Activated CD8-positive, alpha-beta memory T cell treated with anti-CD3 and anti-CD28 coated beads for 24 hours (primary cell): ENCODE data around the gene LRRC36.

Source experiments
- DNase-seq: peaks from one replicate; pipeline ENCODE4 v3.0.0-alpha.2; 2020

Gene LRRC36

DNA sequence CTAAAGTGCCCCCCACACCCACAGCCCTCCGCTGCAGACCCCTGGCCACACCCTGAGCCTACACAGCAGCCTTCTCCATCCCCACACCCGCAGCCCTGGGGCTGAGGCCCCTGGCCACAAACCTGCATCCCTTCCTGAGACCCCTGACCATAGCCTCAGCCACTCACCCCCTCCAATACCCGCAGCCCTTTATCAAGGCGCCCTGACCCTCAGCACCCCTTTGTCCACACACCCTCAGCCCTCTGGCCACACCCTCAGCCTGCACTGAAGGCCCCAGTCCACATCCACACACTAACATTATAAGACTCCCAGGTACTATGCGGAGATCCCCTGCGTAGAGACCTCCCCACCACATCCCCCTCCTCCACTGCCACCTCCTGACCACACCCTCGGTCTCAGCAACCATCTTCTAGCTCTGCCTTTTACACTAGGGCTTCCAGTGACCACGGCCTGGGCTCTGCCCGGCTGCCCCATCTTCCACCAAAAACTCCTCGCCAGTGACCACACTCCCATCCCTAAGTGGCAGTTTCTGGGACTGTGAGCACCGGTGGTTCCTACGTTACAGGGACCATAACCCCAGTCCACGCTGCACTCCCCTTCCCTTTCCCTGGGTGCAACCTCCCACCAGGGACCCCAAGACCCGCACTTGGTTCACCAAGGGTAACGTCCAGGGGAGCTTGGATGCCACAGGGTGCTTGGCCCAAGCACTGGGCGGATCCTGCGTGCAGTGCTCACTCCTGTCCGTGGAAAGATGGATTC lies 65.9 kb downstream of the LRRC36 start:
- DNase-seq: no peak

DNA sequence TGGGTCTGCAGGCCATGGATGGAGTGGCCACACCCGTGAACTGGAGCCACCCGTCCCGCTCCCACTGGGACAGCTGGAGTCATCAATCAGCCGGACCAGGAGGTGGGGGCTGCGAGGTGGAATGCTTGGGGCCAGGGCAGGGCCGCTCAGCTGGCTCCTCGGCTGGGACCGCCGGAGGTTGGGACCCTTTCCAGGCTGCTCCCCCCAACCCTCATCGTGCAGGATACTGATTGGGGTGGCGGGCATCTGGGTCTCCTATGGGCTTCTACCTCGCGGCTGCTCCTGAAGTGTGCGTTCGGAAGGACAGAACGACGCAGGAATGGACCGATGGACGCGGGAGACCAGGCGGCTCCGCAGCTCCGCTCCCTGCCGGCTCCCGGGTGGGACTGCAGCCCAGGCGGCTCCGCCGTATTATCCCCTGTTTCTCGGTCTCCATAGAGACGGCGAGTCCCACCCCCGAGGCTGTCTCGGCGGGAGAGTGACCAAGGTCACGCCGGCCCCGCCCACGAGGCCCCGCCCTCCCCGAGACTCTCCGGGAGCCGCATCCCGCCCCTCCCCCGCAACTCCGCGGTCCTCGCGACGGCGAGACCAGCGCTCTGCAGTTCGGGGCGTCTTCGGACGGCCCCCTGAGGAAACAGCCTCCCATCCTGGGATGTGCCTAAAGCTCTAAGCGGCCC lies 66.6 kb downstream of the LRRC36 start, which contains the start of gene TPPP3:
TPPP3 (minus strand) TSS at position 388 of the 677 bp plus-strand sequence. CDS start 2,387 bp downstream, outside the sequence.
- no peak for DNase-seq

DNA sequence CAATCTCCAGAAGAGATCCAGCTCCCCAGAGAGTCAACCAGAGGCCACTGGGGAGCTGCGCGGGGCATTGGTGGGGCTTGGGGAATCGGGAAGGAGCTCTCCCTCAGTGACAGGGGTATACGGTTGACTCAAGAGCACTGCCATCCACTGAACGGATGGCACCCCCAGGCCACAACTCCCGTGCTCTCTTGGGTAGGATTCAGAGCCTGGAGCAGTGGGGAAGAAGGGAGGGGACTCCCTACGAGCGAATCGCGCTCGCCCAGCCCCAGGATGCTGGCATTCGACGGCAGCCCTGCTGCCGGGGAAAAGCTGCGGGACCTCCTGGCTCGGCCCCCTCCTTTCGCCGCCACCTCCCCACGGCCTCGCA lies 67.2 kb downstream of the LRRC36 start:
- no peak for DNase-seq

DNA sequence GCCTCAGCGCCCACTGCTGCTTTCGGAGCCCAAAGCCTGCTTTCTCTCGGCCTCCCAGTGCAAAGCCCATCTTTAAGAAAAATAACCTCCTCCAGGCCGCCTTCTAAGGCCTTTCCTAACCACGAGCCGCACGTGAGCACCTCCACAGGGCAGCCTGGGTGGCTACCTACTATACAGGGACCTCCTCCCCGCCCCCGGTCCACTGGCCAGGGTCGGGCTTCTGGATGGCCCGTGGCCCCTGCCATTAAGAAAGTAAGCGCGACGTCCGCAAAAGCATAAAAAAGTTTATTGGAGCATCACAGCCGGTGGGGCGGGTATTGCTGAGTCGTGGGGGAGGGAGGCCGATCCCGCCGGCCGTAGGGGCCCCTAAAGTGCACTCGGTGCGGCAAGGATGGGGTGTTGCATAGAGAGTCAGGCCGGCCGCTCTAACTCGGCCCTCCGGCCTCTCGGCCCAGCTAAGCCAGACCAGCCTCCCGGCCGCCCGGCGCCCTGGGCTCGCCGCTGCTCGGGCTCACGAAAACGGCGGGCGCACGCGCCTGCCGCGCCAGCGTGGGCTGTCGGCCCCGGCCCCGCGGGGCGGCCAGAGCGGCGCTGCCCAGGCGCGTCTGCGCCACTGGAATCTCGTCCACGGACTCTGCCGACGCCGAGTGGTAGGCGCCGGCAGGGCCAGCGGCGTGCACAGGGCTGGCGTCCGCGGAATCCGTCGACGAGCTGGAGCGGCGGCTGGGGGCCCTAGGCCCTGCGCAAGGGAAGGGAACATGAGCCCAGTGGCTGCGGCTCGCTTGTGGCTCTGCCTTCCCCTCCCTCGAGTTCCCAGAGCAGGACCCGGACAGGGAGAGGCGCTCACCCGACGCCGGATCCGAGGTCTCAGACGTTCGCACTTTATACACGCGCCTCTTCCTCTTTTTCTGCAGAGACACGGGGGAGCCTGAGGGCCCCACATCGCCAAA lies 67.8 kb downstream of the LRRC36 start:
- no peak for DNase-seq

DNA sequence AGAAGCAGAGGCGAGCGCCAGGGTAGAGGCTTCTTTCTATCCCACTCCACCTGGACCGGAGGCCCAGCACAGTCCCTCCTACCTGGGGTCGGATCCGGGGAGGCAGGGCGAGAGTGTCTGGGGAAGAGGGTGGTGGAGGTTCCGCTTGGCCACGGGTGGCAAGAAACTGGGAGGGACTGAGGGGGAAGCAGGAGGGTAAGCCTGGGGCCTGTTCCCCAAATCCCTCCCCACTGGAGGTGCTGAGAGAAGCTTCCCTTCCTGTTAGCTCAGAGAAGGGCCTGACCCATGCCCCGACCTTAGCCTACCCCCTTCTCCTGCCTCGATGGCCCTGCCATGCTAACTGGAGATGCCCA lies 68.5 kb downstream of the LRRC36 start:
- no peak for DNase-seq

DNA sequence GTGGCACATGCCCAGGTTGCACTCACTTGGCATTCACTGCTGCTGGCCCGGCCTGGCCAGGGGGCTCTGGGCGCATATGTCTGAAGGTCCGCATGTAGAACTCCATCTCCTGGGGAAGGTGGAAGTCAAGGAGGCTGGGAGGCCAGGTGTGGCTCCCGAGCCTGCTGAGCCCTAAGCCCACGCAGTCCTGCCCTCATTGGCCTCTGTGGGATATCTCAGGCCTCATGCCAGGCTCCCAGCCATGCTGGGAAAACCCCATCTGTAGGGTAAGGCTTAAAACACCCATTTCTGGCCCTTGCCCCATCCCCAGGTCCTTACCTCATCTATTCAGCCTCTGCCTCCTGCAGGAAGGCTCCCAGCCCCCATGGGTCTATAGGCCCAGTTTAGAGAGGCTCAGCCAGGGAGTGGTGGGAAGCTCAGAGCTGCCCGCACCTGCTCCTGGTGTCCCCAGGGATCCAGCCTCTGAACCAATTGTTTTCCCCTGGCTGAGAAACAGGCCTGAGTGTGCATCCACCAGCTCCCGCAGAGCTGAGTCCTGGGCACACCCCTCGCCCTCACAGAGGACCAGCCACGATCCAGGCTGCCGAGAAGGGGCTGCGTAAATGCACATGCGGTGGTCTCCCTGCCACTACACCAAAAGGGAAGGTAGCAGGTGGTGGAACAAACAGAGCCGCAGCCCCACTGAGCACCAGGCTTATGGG lies 69.0 kb downstream of the LRRC36 start:
- DNase-seq: no peak

DNA sequence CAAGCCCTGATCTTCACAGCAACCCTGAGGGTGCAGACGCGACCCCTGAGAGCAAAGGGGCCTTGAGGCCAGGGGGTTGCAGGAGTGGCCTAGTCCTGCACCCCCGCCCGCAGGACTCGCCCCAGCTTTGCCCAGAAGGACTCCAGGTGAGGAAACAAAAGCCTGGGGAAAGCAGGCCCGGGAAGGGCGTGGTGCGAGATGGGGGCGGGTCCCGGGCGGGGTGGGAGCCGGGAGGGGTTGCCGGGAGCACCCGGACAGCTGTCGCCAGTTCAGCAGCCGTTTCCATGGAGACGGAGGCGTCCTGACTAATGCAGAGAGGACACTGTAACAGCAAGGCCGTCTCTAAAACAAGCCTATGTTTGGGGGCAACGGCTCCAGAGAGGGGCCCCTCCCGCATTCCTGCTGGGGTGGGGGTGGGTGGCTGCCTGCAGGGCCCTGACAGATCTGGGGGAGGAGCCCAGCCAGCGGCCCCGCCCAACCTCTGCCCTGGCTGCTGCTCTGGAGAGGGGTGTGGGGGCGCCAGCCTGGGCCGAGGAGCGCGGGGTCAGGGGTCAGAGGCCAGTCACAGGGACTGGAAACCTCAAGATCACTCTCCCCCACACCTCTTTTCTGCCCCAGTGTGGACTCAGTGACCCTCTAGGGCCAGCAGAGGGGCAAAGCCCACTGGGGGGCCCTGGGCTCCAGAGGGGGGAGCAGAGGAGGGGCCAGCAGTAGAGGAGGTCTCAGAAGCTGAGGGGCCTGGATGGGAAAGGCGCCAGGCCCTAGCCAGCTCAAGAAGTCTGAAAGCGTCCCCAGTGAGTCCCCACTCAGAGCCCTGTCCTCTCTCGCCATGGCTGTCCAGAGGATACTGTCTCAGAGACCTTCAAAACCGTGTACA lies 69.8 kb downstream of the LRRC36 start:
- no peak for DNase-seq

DNA sequence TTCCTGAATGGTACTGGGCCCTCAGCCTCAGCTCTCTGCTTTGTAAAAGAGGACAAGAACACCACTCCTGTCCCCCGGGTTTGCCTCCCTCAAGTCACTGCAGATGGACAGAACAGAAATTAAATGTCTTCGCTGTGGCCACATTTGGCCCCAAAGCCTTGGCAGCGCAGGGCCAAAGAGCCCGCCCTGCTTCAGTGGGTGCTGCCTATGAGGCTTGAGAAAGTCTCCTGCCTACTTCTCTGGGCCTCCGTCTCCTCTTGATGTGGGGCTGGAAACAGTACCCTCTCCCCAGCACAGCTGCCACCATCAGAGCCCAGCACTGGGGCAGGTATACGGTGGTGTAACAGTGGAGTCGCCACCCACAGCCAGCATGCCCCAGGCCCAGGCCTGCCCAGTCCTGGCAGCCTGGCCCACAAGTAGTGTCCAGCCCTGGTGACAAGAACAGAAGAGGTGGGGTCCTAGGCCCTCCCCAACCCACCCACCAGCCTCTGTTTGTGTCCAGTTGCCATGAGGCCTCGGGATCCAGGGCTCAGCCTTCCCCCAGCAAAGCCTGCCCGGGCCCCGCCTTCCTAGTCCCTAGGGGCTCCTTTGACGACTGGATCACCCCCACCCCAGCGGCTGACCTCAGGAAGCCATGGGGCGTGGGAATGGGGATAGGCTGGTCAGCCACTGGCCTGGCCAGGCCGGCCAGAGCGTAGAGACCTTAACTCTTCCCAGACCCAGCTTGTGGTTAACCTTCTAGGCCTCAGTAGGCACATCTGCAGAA lies 70.6 kb downstream of the LRRC36 start:
- DNase-seq: no peak

DNA sequence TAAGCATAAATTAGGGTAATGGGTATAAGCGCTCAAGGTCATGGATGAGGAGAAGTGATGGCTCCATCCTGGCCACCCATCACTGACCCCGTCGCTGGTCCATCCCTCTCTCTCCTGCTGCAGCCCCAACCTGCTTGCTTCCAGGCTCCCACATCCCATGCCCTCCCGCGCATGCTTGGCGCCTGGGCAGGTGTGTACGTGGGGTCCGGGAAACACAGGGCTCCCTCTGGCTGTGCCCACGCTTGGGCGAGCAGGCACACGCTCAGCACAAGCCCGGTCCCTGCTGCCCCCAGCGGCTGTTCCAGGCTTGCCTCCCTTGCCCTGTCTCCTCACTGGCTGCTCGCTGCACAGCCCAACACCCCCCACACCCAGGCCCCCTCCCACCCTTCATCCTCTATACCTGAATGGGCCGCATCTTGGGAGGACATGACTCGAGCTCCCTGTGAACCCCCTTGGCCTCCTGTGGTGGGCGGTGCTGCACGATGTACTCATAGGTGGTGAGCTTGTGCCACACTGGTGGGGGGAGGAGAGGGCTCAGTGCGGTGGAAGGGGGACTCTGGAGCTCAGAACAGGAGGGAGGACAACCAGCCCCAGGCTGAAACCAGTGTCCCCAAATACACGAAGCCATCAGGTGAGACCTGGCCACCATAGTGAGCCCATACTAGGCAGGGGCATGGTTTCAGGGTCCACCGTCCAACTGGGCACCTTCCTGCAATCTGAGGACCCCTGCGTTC lies 71.4 kb downstream of the LRRC36 start:
- no peak for DNase-seq

DNA sequence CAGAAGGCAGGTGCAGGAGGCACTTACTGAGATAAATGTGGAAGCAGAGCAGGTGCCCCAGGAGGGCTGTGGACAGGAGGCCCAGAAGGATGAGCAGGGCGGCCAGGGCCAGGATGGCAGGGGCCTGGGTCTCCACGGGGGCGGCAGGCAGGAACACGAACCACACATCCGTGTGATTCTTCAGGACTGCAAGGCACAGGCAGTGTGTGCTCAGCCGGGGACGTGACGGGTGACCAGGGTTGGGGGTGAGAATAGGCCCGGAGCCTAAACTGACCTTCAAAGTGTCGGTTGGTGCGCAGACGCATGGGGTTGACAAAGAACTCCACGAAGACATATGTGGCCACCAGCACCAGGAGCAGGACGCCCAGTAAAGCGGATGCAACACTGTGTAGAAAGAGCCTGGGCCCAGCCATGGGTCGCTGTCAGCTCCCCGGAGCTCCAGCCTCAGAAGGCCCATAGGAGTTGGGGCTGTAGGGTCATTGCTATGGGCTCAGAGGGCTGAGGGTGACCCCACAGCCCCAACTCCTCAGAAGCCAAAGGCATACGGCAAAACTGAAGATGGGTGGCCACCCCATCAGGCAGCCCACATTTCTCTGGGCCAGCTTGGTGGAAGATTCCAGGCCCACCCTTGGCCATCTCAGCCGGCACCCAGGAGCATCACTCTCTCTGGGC lies 72.1 kb downstream of the LRRC36 start:
- DNase-seq: no peak

DNA sequence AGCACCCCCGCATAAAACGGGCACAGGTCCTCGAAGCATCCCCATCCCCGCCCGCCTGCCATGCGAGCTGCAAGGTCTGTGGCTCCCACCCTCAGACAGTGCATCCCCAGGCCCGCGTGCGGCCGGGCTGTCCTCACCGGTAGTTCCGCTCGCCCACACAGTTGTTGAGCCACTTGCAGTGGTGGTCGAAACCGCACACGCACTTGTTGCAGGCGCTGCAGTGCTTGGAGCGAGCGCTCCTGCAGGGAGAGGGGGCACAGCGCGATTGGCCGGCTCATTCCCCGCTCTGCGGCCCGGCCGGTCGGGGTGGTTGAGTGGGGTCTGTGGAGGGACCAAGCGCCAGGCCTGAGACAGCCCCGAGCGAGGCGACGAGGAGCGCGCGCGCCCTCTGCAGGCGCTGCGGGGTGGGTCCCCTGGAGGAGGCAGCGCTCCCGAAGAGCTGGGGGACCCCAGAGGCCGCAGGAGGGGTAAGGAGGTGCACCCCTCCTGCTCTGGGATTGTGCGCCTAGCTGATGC lies 72.7 kb downstream of the LRRC36 start:
- peak; percentile 81 for DNase-seq

DNA sequence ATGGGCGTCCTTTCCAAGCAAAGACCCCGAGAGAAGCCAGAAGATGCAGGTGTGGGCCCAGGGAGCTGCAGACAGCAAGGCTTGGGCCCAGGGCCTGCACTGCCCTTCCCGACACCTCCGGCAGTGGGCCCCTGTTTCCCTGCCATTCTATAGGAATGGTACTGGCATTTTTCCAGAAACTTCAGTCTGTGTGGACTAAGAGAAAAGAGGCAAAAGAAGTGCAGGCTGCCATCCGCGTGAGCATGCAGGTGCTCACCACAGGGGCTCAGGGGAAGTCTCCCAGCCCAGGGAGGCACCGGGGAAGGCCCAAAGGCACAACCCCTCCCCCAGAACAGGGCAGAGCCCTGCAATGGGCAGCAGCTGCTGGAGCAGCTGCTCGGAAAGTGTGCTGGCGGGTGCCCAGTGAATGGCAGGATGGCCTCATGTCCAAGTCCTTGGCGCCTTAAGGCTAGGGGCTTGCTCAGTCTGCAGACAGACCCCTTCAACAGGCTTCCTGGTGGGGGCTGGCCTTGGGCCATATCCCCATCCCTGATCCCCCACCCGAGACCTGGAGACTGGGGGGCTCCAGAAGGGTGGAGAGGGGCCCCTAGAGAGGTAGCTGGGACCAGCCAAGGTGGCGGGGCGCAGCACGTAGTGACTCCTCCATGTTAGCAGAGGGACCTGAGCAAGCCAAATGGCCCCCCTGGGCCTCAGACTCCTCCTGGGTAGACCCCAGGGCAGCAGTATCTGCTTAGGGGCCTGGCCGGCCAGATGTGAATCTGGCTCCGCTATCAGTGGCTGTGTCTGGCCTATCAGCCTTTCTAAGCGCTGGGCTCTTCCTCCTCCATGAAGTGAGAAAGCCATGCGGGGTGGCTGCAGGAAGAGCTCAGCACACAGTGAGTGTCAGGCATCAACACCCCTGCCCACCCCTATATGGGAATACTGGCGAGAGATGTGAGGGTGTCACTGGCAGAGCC lies 73.4 kb downstream of the LRRC36 start:
- DNase-seq: no peak

DNA sequence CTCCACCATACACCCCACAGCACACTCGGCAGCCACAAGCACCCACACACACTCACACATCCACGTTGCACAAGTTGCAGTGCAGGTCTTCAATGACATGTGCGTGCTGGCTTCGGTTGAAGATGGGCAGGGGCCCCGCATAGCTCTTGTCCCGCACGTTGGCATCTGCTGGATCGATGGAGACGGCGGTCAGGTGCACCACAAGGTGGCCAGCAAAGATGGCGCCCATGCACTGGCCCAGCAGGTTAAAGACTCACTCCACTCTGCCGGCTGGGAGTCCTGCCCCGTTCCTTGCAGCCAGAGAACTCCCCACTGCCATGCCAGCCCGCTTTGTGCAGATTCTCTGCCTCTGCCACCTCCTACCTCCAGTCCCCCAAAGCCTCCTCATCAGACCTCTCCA lies 74.3 kb downstream of the LRRC36 start:
- DNase-seq: no peak

DNA sequence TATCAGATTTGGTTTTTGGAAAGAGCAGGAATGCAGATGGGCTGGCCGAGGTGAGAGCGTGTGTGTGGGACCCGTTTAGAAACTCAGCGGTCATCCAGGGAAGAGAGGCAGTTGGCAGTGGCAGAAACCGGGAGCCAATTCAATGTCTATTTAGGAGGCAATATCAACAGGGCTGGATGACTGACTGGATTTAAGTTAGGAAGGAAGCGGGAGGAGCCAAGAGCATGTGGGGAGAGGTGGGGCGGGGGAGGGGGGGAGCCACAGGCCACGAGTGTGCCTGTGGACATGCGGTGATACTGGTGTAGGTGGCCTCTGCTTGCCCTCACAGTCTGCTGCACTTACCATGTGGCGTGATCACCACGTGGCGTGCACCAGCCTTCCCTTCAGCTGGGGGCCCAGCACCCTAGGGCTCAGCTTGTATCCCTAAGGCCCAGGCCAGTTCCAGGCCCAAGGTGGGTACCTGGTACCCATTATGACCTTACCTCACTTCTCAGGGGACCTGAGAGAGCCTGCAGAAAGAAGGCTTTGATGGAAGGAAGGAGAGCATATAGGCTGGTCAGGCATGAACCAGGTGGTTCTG lies 77.5 kb downstream of the LRRC36 start:
- no peak for DNase-seq

DNA sequence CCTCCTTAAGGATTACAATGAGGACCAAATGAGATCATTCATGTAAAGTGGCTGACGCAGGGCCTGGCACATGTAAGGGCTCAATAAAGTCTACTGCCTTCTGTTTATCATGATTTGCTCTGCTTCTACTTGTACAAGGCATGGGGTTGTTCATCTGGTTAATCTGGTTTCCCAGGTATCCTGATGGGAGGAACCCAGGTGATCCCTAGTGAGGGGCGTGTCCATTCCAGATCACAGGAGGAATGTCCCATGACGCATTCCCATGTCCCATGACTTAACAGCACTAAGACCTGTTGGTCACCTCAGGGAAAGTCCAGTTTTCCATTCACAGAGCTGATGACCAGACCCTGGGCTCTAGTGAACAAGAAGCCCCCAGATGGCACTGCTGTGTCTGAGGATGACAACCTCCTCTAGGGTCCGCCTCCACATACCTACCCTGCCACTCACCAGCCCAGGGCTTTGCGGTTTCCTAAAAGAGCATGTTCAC lies 78.2 kb downstream of the LRRC36 start:
- DNase-seq: no peak

DNA sequence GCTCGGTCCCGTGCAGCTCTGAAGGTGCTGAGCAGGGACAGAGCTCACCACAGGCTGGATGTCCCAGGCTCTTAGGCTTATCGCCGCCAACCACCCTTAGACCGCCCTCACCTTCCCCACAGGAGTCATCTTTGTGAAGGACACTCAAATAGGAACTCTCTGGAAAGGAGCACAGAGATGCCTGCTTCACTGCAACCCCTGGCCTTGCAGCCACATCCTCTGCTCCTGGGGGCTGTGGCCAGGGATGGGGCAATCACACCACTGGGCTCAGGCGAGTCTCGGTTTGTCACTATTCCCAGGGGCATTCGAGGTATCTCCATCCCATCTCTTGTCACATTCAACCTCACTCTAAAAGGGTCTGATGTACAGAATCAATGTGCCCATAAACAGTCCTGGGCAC lies 78.7 kb downstream of the LRRC36 start:
- DNase-seq: no peak

DNA sequence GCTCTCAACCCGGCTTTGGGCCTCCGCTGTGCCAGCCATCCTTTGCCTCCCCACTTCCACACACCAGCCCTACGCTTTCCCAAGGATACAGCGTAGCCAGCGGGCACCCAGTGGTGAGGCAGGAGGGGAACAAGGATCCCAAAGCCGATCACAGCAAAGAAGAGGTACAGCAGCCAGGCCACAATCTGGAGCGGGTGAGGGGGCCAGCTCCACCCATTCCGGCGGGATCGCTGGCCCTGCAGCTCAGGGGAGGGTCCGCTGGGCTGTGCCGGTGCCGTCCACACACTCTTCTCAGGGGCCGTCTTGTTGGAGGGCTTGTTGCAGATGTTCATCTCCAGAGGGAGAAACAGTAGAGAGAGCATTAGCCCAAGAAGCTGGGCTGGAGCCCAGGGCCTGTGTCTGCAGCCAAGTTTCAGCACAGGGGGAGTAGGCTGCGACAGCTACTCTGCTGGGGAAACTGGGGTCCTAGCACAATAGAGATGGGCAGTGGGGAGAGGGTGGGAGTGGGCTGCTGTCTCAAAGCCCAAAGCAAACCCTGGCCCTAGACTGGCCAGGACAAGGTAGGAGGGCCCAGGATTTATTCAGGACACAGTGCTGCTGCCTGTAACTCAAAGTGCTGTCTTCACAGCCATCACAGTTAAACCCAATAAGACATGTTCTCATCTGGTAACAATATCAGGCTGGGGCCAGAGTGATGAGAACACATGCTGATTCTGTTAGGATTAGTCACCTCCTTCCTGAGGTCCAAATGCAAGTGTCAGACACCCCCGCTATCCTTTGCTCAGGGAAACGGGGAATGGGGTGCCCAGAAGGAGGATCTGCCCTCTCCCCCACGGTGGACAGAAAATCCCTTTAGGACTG lies 79.7 kb downstream of the LRRC36 start:
- no peak for DNase-seq
